AG04450 (cell line): ENCODE data around the gene HES5. TPM values are rescaled to one million over a fixed set of nuclear protein-coding genes. Genes with fewer than 3 reads are reported as not detected.

Experiments
- CTCF ChIA-PET: fragments of 300-600, 350-600 bp; formaldehyde crosslinking; extraction: SDS; loops from one replicate; lab custom pipeline; 2022; ENCODE audit warnings: antibody characterized with exemption, inconsistent platforms; lab: Charles Lee
- POLR2A ChIA-PET: fragments of 350-600 bp; formaldehyde crosslinking; extraction: SDS; loops from one replicate; lab custom pipeline; 2021; ENCODE audit warnings: antibody characterized with exemption, inconsistent platforms; lab: Yijun Ruan, JAX
- DNase-seq: peaks from one replicate; pipeline ENCODE4 v3.0.0-alpha.2; 2011; ENCODE audit warnings: low read depth, low spot score
- H3K27ac ChIP-seq: one replicate; pipeline ENCODE4 v1.5.1; 2012; ENCODE audit warnings: low read depth, low read length, control low read depth
- H3K27me3 ChIP-seq: one replicate; pipeline ENCODE4 v1.6.0; 2012; ENCODE audit warnings: low read length; ENCODE audit not compliant: control insufficient read depth, insufficient read depth
- H3K4me3 ChIP-seq: 2 replicates; pipeline ENCODE4 v1.5.1; 2011; ENCODE audit warnings: mild to moderate bottlenecking, low read depth, low read length, control low read depth
- H3K9me3 ChIP-seq: 2 replicates; pipeline ENCODE4 v1.5.1; 2012; ENCODE audit warnings: low read length; ENCODE audit not compliant: control insufficient read depth, insufficient read depth
- polyA plus RNA-seq: library from polyadenylated mRNA; depleted of rRNA; stranded (reverse); fragments of >200 nt; gene quantifications from 2 replicates; pipeline ENCODE4 v1.2.3, GENCODE V29; 2011
- TF ChIP-seq, protein P1 (sequence below): IDR thresholded peaks from 2 replicates; pipeline ENCODE4 v1.5.1; 2011; ENCODE audit warnings: low read depth, low read length, control low read depth, inconsistent platforms

The HES5 gene
- polyA plus RNA-seq, 1 experiment = not detected

DNA sequence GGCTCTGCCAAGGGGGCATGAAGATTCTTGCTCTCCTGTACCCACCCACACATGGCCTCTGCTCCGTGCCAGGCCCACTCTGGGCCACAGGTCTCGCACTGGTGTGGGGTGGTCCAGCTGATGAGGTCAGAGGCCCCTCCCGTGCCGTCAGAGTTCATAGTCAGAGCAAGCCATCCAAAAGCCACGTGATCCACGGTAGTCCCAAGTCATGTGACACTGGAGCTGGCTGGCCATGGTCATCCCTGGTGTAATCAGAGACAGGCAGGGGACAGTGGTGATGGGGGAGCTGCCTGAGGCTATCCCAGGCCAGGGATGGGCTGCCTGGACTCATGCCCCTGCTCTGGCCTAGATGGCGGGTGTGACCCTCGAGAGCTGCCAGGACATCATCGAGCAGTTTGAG lies 43.5 kb downstream of the HES5 start:
- Histone ChIP-seq H3K4me3 (no peak overlapping the region), H3K27ac (no peak overlapping the region), H3K27me3 (peaks cover 10% of the 10 kb centered on the region), H3K9me3 (peaks cover 26% of the 10 kb centered on the region)
- TF ChIP-seq, protein P1, sequence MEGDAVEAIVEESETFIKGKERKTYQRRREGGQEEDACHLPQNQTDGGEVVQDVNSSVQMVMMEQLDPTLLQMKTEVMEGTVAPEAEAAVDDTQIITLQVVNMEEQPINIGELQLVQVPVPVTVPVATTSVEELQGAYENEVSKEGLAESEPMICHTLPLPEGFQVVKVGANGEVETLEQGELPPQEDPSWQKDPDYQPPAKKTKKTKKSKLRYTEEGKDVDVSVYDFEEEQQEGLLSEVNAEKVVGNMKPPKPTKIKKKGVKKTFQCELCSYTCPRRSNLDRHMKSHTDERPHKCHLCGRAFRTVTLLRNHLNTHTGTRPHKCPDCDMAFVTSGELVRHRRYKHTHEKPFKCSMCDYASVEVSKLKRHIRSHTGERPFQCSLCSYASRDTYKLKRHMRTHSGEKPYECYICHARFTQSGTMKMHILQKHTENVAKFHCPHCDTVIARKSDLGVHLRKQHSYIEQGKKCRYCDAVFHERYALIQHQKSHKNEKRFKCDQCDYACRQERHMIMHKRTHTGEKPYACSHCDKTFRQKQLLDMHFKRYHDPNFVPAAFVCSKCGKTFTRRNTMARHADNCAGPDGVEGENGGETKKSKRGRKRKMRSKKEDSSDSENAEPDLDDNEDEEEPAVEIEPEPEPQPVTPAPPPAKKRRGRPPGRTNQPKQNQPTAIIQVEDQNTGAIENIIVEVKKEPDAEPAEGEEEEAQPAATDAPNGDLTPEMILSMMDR = no peak
- ChIA-PET CTCF (no interaction called here), POLR2A (no interaction called here)
- DNase-seq = no peak

DNA sequence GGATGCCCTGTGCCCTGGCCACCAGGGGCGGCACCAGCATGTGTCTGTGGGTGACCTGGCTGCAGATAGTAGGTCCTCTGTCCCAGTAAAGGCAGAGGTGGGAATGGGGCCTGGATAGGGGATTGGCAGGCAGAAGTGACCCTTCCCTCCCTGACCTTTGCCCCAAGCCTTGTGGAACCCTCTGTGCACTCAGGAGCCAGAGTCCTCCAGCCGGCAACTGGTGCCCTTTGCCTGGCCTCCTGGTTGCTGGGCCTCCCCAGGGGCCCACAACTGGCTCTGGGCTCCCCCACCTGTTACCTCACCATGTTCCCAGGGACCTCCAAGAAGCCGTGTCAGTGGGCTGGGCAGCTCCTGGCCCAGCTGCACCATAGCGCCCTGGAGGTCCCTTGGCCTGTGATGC lies 44.0 kb downstream of the HES5 start:
- H3K27me3 ChIP-seq = peaks cover 9% of the 10 kb centered on the region
- ChIA-PET CTCF (no interaction called here), POLR2A (no interaction called here)

GRCh38 chr1:2483970-2484369 lies 46.1 kb downstream of the HES5 start:
- Histone ChIP-seq H3K27me3 (peaks cover under 1% of the 10 kb centered on the region), H3K27ac (no peak overlapping the region), H3K4me3 (no peak overlapping the region), H3K9me3 (peaks cover 18% of the 10 kb centered on the region)
- ChIA-PET CTCF (no interaction called here), POLR2A (no interaction called here)
- DNase-seq = no peak
- TF ChIP-seq, protein P1 = no peak

More for the DNA sequence above, 44.0 kb downstream of the HES5 start:
- TF ChIP-seq, protein P1 = no peak
- DNase-seq = no peak
- Histone ChIP-seq H3K27ac (no peak overlapping the region), H3K9me3 (peaks cover 26% of the 10 kb centered on the region), H3K4me3 (no peak overlapping the region)

DNA sequence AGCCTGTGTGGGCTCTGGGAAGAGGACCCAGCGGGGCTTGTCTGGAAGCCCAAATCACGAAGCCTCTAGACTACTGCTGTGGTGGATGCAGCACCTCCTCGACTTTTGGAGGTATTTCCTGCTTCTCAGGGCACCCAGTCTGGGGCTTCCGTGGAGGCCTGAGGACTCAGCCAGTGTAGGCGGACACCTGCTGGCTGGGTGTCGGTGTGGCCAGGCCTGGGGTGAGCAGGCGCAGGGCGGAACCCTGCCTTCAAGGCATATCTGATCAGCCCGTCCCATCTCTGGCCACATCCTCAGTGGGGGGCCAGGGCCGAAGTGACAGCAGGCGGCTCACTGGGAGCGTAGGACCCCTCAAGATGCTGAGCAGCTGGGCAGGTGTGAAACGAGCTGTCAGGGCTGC lies 47.0 kb downstream of the HES5 start:
- Histone ChIP-seq H3K9me3 (peaks cover 8% of the 10 kb centered on the region), H3K27ac (no peak overlapping the region), H3K4me3 (no peak overlapping the region), H3K27me3 (no peaks in the 10 kb centered on the region)
- ChIA-PET CTCF (no interaction called here), POLR2A (no interaction called here)
- TF ChIP-seq, protein P1 = no peak
- DNase-seq = no peak

GRCh38 chr1:2482588-2482987 lies 47.5 kb downstream of the HES5 start:
- Histone ChIP-seq H3K9me3 (peaks cover 5% of the 10 kb centered on the region), H3K27ac (no peak overlapping the region), H3K27me3 (no peaks in the 10 kb centered on the region), H3K4me3 (no peak overlapping the region)
- TF ChIP-seq, protein P1 = no peak
- ChIA-PET CTCF (no interaction called here), POLR2A (no interaction called here)
- DNase-seq = no peak
